HL-60 (cell line): Measurements from ENCODE around the gene PXK.
"Not testable (repeated sequence)": the region's sequence is repeated elsewhere in the genome, so short reads cannot be mapped to it uniquely, and the experiment has no call there.

ENCODE experiments used
- DNase-seq, 2 experiments: peaks; one replicate each; pipeline ENCODE4 v3.0.0-alpha.2; 2010 to 2020; ENCODE audit warnings: low read depth in 1 of 2, low spot score in 1 of 2
- H3K27ac ChIP-seq: fragments of 250-450 bp; sonication (Bioruptor Pico); replicated peaks from 2 replicates; pipeline ENCODE4 v1.5.1; 2020; ENCODE audit warnings: mild to moderate bottlenecking, moderate library complexity
- H3K27me3 ChIP-seq: fragments of 250-450 bp; sonication (Bioruptor Pico); 2 replicates; pipeline ENCODE4 v1.5.1; 2021; ENCODE audit warnings: mild to moderate bottlenecking, moderate library complexity; ENCODE audit not compliant: insufficient read depth, poor library complexity, severe bottlenecking
- H3K4me3 ChIP-seq: replicated peaks from 2 replicates; pipeline ENCODE4 v1.5.1; 2011; ENCODE audit warnings: mild to moderate bottlenecking, control low read depth, low read length; ENCODE audit not compliant: insufficient read depth
- CTCF ChIP-seq: IDR thresholded peaks from one replicate; pipeline ENCODE4 v1.5.1; 2011; ENCODE audit warnings: low read length, control low read depth, inconsistent platforms; ENCODE audit not compliant: insufficient read depth
- GABPA ChIP-seq: IDR thresholded peaks from 2 replicates; pipeline ENCODE4 v1.6.1; 2012; ENCODE audit warnings: low read depth
- POLR2AphosphoS5 ChIP-seq: IDR thresholded peaks from 2 replicates; pipeline ENCODE4 v1.6.1; 2012; ENCODE audit warnings: low read depth
- REST ChIP-seq: IDR thresholded peaks from 2 replicates; pipeline ENCODE4 v1.6.1; 2012; ENCODE audit warnings: low read depth; ENCODE audit not compliant: insufficient replicate concordance
- SPI1 ChIP-seq: IDR thresholded peaks from 2 replicates; pipeline ENCODE4 v1.6.1; 2012; ENCODE audit warnings: low read depth, mild to moderate bottlenecking, borderline replicate concordance

The PXK gene

GRCh38 chr3:58434168-58434504 lies 101.4 kb downstream of the PXK start:
- peak overlapping the region; percentile 79 for H3K4me3 ChIP-seq
- DNase-seq, result no peak
- peak overlapping the region; percentile 93 for H3K27ac ChIP-seq
- TF ChIP-seq REST (no peak), GABPA (no peak), POLR2AphosphoS5 (no peak), CTCF (no peak), SPI1 (no peak)
- H3K27me3 ChIP-seq, result no peaks in the 10 kb centered on the region

- Histone ChIP-seq H3K27me3 (no peaks in the 10 kb centered on the region), H3K4me3 (no peak overlapping the region), H3K27ac (no peak overlapping the region)
- no peak for DNase-seq
- TF ChIP-seq GABPA, result no peak
- TF ChIP-seq CTCF, result no peak
- TF ChIP-seq POLR2AphosphoS5, result no peak
- no peak for TF ChIP-seq REST
- TF ChIP-seq SPI1, result no peak
Observed at GRCh38 chr3:58434511-58434910, 101.8 kb downstream of the PXK start.

- no peak for DNase-seq
- H3K27me3 ChIP-seq, result no peaks in the 10 kb centered on the region
- TF ChIP-seq POLR2AphosphoS5 (no peak), SPI1 (no peak), CTCF (no peak), REST (no peak), GABPA (no peak)
- H3K4me3 ChIP-seq, result no peak overlapping the region
- H3K27ac ChIP-seq, result no peak overlapping the region
Observed at GRCh38 chr3:58434990-58435389, 102.3 kb downstream of the PXK start.

GRCh38 chr3:58437276-58437675 lies 104.6 kb downstream of the PXK start:
- not testable (repeated sequence) for H3K27ac ChIP-seq, H3K27me3 ChIP-seq, H3K4me3 ChIP-seq, DNase-seq

- not testable (repeated sequence) for DNase-seq, H3K27me3 ChIP-seq, H3K27ac ChIP-seq, H3K4me3 ChIP-seq
Observed at GRCh38 chr3:58440996-58441355, 108.3 kb downstream of the PXK start.
